ENCODE data around the gene CNTNAP2.

Gene CNTNAP2

DNA sequence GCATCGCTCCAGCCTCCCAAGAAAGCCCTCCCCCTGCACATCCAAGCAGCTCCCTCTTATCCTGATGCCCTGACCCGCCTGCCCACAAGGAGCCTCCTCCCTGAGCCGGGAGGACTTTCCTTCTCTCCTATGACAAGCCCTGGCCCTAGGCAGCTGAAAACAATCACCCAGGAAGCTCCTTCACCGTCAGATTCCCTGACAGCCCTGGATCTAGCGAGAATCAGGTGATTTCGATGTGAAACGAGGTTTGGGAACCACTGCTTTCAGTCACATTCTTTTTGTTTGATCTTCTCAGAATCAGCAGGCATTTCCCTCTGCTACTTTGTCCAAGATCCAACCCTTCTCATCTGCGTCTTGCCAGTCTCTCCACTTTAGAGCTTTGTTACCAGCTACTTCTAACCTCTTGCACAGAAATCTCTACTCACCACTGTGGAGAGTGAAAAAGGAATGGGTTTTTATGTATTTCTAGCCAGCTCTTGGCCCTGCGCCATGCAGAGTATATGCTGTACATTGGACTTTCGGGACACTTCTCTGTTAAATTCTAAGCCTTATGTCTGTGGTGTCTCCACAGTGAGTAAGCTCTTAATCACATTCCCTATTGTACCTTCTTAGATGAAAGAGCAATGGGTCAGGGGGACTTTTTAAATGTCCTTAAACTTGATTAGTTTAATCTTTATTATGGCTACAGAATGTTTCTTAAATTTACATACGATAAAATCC is 2220.8 kb downstream of the CNTNAP2 start:
- no peak for DNase-seq

DNA sequence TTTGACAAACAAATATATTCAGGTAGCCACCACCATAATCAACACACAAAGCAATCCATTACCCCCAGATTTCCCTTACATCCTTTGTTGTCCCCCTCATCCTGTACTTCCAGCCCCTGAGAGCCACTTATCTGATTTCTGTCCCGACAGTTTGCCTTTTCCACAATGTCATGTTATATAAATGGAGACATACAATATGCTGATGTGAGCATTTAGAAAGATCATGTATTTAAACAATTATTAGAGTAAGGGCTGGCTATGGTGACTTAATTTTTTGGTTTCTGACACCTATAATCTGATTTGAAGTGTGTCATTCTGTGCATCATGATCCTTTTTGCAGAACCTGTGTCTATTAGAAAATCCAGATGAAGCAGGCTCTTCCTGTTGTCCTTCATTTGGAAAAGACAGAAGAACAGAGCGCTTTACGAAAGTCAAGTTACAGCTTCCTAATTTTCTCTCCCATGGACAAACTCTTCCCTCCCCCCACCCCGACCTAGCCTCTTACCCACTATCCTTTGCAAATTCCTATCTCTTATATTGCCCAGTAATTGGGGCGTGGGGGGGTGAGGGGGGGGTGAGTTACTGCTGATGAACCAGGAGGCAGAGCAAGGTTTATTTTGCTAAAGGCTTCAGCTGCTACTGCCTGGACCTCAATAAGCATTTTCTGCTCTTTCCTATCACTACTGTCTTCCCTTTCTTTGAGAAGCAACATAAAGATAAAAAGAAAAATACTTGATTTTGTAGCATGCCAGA is 2221.6 kb downstream of the CNTNAP2 start:
- no peak for DNase-seq

- no peak for DNase-seq
Measured at GRCh38 chr7:148340438-148341280, 2224.1 kb downstream of the CNTNAP2 start.

DNA sequence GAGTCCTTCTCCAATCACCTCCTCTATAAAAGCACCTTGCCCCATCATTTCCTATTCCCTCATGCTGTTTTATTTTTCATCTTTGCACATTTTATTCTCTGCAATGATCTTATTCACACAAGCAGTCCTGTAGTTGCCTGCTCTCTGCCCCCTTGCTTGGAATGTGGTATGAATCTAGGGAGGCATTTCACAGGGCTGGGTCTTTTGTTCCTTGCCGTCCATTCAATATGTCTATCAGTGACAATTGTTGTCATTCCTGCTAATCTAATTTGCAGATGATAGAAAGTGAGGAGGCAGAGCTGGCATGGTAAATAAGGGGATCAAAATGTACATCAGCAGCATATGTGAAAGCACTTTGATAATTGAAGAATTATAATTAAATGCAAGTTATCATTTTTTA is 2227.8 kb downstream of the CNTNAP2 start:
- DNase-seq, result no peak

- no peak for DNase-seq
Measured at GRCh38 chr7:148347981-148348380, 2231.4 kb downstream of the CNTNAP2 start.

DNA sequence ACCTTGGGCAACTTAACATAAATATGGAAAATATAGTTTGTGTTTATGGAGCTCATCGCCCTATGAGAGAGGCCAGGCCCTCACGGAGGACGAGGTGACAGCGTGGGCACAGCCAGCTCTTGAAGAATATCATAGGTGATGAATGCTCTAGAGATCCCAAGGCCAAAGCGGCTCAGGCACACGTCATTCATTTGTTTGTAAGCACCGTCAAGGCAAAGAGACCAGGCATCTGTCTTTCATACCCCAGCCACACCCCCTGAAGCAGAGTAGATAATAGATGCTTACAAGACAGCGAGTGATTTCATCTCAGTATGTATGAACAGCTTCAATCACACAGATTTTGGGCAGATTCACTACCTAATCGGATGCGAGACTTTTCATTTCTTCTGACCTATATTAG is 2231.9 kb downstream of the CNTNAP2 start:
- no peak for DNase-seq

DNA sequence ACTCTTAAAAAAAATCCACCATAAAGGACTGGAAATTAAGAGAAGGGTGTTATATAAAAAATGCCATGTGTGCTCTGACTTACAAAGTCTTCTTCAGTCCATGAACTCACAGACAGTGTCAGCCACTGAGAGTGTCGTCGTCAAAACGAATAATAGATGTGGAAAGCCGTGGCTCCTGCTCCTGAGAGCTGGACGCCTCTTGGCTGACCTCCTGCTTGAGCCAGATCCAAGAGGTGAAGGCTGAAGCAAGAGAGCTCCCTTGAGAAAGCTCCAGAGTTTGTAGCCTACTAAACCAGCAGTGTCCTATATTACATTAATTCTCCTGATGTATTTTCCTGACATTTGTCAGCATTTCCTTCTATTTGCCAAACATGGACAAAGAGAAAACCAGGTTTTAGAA is 2239.7 kb downstream of the CNTNAP2 start:
- DNase-seq, result no peak

DNA sequence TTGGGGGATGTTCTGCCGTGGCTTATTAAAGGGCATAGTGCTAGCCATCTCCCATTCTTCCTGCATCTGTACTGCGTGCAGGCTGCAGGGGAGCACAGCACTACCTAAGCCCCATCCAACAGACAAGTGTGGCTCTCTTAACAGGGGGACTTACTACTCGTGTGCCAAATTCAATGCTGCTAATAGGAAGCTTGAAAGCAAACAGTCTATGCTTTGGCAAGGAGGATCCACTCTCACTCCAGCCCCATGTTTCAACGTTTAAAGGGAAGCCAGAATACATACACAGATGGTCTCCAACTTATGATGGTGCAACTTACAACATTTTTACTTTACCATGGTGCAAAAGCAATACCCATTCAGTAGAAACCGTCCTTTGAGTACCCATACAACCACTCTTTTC is 2245.9 kb downstream of the CNTNAP2 start:
- DNase-seq, result no peak

GRCh38 chr7:148367731-148368475 is 2251.3 kb downstream of the CNTNAP2 start:
- no peak for DNase-seq

DNA sequence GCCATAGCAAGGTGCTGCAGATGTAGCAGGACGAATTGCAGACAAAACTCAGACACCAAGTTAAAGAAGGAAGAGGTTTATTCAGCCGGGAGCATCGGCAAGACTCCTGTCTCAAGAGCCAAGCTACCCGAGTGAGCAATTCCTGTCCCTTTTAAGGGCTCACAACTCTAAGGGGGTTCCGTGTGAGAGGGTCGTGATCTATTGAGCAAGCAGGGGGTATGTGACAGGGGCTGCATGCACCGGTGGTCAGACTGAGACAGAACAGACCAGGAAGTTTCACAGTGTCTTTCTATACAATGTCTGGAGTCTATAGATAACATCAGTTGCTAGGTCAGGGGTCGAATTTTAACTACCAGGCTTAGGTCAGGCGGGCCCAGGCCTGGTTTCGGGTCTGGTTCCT is 2252.0 kb downstream of the CNTNAP2 start:
- DNase-seq, result no peak

- DNase-seq, result no peak
Measured at GRCh38 chr7:148371280-148371937, 2254.8 kb downstream of the CNTNAP2 start.

- no peak for DNase-seq
Measured at GRCh38 chr7:148374396-148375259, 2258.0 kb downstream of the CNTNAP2 start.

DNA sequence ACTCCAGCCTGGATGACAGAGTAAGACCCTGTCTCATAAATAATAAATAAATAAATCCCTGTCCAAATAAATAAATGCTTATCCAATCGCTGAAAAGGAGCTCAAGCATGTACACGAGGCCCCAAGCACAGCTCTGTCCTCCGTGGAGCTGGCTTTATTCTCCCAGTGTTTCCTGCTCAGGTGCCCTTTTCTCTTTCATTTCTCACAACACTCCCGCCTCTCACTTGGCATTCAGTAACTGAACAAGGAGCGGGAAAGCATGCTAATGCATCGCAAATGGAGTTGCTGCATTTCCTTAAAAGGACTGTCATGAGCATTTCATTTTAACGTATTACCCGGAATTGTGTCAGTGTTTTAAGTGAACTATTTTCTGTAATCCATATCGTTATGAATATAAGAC is 2263.1 kb downstream of the CNTNAP2 start:
- DNase-seq, result no peak

DNA sequence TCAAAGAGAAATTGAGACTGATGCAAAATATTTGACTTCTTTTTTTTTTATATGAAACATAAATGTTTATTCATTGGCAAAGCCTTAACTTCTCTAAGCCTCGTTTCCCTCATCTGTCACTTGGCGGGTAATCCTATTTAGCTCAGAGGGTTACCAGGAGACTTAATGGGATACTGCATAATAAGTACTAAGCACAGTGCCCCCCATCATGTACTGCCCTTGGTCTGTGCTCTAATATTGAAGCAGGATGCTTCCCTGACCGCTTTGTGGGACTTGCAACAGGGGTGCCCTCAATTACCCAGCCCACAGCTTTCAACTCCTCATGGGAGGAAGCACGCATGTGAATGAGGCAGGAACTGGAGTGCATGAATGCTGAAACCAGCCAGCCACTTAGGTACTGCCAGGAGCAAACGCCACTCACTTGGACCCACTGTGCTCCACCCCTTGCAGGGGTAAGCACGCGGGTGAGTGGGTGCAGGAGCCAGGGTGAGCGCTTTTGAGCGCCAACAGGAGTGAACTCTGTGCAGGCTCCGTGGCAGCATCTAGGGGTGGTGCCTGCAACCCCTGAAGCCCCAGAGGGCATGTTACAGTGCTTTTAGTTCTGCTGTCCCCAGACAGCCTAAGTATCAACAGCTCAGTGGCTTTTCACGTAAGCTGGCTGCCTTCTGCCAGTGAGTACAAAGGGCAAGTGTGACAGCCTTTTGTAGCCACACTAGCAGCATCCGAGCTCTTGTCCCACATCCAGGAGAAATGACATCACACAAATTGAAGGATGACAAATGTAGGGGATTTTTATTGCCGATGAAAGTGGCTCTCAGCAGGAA is 2264.2 kb downstream of the CNTNAP2 start:
- no peak for DNase-seq

GRCh38 chr7:148382596-148382995 is 2266.0 kb downstream of the CNTNAP2 start:
- DNase-seq, result no peak

DNA sequence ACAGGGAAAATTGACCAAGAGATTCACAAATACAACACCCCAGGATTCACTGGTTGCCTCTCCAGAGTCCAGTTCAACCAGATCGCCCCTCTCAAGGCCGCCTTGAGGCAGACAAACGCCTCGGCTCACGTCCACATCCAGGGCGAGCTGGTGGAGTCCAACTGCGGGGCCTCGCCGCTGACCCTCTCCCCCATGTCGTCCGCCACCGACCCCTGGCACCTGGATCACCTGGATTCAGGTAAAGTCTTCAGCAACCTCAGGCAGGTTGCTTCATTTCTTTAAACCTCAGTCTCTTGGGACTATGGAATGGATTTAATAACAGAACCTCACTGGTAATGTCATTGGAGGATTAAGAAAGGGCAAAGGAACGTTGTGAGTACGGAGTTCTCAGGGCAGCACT is 2267.1 kb downstream of the CNTNAP2 start:
- DNase-seq, result no peak

DNA sequence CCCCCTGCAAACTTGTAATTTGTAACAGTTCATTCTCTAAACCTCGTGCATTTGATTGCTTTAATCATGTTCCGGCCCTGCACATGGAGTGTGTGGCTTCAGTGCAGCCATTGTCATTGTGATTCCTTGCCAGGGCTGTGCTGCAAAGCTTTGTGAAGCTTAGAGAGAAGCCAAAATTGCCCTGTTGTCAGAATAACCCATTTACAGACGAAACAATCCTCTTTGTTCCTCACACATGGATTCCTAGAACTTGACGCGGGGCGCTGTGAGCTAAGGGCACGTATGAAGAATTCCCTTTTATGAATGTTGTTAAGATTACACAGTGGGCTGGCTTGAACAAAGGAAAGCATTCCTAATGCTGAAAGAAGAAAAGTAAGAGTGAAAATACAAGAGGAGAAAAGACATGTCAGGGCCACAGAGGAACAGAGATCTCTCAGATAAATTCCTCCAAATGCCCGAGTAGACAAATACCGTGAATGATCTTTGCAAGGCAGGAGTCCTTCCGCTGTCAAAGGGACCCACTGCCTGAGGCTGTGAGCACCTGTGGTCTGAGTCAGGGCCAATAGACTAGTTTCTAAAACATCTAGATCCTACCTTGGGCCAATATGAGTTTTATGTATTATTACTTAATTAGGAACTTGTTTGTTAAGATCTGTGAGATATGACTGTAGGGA is 2268.5 kb downstream of the CNTNAP2 start:
- no peak for DNase-seq

- no peak for DNase-seq
Measured at GRCh38 chr7:148390381-148390780, 2273.8 kb downstream of the CNTNAP2 start.

DNA sequence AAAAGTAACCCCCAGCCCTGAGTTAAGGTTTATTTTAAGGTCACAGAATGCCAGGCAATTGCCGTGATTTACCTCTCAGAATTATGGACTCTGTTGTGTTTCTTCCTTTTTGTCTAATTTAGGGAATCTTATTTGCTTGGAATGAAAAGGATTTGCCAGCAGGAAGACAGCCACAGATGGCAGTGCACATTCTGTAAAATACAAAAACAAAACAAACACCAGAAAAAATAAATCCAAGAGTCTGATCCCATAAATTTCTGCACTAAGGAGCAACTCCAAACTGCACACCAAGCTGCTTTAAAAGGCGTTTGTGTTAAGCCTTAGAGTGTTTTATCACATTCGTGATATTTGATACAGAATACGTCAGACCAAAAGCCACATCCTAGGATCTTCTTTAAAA is 2275.0 kb downstream of the CNTNAP2 start:
- DNase-seq, result no peak

- DNase-seq, result no peak
Measured at GRCh38 chr7:148394582-148394981, 2278.0 kb downstream of the CNTNAP2 start.
